Choroid plexus epithelial cell (primary cell): ENCODE data around the gene CENPN.

Source experiments
- DNase-seq: peaks from one replicate; pipeline ENCODE4 v3.0.0-alpha.2; 2010; ENCODE audit warnings: low read depth
- H3K4me3 ChIP-seq: 2 replicates; pipeline ENCODE4 v1.5.1; 2011; ENCODE audit warnings: low read depth, mild to moderate bottlenecking, control low read depth, low read length, moderate library complexity
- TF ChIP-seq, protein P1 (sequence below): conservative IDR thresholded peaks from 2 replicates; pipeline ENCODE4 v1.5.1; 2011; ENCODE audit warnings: low read depth, mild to moderate bottlenecking, control low read depth, inconsistent platforms, low read length, moderate library complexity

The CENPN gene

DNA sequence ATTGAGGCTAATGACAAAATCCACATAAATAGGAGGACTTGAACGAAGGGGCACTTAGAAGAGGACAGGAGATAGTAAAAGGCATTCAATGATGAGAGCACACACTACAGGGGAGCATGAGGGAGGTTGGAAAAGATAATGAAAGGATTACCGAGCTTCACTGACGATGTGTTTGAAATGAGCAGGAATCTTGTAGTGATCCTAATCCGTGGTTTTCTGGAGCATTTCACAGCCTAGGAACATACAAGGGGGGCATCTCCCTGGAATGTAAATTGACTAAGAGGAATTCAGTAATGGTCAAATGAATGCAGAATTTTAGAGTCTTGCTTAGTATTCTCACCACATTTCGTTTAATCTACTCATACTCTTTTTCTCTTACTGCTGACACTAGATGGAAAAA is 33.8 kb downstream of the CENPN start:
- no peak for DNase-seq
- TF ChIP-seq, protein P1, sequence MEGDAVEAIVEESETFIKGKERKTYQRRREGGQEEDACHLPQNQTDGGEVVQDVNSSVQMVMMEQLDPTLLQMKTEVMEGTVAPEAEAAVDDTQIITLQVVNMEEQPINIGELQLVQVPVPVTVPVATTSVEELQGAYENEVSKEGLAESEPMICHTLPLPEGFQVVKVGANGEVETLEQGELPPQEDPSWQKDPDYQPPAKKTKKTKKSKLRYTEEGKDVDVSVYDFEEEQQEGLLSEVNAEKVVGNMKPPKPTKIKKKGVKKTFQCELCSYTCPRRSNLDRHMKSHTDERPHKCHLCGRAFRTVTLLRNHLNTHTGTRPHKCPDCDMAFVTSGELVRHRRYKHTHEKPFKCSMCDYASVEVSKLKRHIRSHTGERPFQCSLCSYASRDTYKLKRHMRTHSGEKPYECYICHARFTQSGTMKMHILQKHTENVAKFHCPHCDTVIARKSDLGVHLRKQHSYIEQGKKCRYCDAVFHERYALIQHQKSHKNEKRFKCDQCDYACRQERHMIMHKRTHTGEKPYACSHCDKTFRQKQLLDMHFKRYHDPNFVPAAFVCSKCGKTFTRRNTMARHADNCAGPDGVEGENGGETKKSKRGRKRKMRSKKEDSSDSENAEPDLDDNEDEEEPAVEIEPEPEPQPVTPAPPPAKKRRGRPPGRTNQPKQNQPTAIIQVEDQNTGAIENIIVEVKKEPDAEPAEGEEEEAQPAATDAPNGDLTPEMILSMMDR: no peak
- H3K4me3 ChIP-seq: no peak overlapping the region

- H3K4me3 ChIP-seq: no peak overlapping the region
- TF ChIP-seq, protein P1: no peak
Observed at GRCh38 chr16:81041696-81042095, 34.7 kb downstream of the CENPN start.

GRCh38 chr16:81042821-81043220 is 35.8 kb downstream of the CENPN start:
- DNase-seq: no peak
- TF ChIP-seq, protein P1: no peak

More at GRCh38 chr16:81041696-81042095, 34.7 kb downstream of the CENPN start:
- DNase-seq: no peak

GRCh38 chr16:81053761-81054160 is 46.7 kb downstream of the CENPN start:
- no peak overlapping the region for H3K4me3 ChIP-seq
- TF ChIP-seq, protein P1: no peak
- DNase-seq: no peak

More at GRCh38 chr16:81042821-81043220, 35.8 kb downstream of the CENPN start:
- no peak overlapping the region for H3K4me3 ChIP-seq

- no peak overlapping the region for H3K4me3 ChIP-seq
- no peak for DNase-seq
- TF ChIP-seq, protein P1: no peak
Observed at GRCh38 chr16:81060576-81061306, 53.7 kb downstream of the CENPN start.

DNA sequence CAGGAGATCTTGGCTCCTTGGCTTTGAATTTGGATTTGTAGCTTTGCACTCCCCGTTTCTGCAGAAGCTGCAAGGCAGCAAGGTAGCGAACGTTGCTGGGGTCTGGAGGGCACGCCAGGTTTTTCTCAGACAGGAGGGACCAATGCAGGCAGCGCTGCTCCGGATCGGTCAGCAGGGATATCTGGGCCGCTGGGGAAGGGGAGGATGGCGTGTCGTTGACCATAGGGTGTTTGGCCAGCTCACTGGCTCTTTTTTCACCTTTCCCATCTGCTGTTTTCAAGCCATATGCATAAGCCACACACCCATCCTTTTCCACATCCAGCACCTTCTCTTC is 54.3 kb downstream of the CENPN start:
- DNase-seq: no peak
- TF ChIP-seq, protein P1: no peak
- no peak overlapping the region for H3K4me3 ChIP-seq
